ENCODE results near the gene ZMIZ1.

The ZMIZ1 gene

GRCh38 chr10:79254333-79255006, 185.7 kb downstream of the ZMIZ1 start:
- DNase-seq (ENCODE audit: low spot score): no peak

GRCh38 chr10:79255007-79255507, 186.3 kb downstream of the ZMIZ1 start:
- TF ChIP-seq CTCF (IDR thresholded peaks at IDR 0.05; ENCODE audit: extremely low read depth, missing control alignments): no peak

More at GRCh38 chr10:79254333-79255006, 185.7 kb downstream of the ZMIZ1 start:
- no peak for TF ChIP-seq CTCF (IDR thresholded peaks at IDR 0.05; ENCODE audit: extremely low read depth, missing control alignments)

GRCh38 chr10:79256264-79256806, 187.6 kb downstream of the ZMIZ1 start:
- TF ChIP-seq CTCF (IDR thresholded peaks at IDR 0.05; ENCODE audit: extremely low read depth, missing control alignments): no peak
- DNase-seq (ENCODE audit: low spot score): no peak

More at GRCh38 chr10:79255007-79255507, 186.3 kb downstream of the ZMIZ1 start:
- DNase-seq (ENCODE audit: low spot score): no peak

- no peak for TF ChIP-seq CTCF (IDR thresholded peaks at IDR 0.05; ENCODE audit: extremely low read depth, missing control alignments)
- no peak for DNase-seq (ENCODE audit: low spot score)
These were observed 190.1 kb downstream of the ZMIZ1 start for GRCh38 chr10:79258894-79259293.

GRCh38 chr10:79259834-79260233, 191.1 kb downstream of the ZMIZ1 start:
- no peak for TF ChIP-seq CTCF (IDR thresholded peaks at IDR 0.05; ENCODE audit: extremely low read depth, missing control alignments)
- no peak for DNase-seq (ENCODE audit: low spot score)

- no peak for DNase-seq (ENCODE audit: low spot score)
- no peak for TF ChIP-seq CTCF (IDR thresholded peaks at IDR 0.05; ENCODE audit: extremely low read depth, missing control alignments)
These were observed 192.3 kb downstream of the ZMIZ1 start for GRCh38 chr10:79260811-79261740.
